ENCODE data around the gene NPTN.
"Not testable (repeated sequence)": the region's sequence is repeated elsewhere in the genome, so short reads cannot be mapped to it uniquely, and the experiment has no call there.

The NPTN gene

DNA sequence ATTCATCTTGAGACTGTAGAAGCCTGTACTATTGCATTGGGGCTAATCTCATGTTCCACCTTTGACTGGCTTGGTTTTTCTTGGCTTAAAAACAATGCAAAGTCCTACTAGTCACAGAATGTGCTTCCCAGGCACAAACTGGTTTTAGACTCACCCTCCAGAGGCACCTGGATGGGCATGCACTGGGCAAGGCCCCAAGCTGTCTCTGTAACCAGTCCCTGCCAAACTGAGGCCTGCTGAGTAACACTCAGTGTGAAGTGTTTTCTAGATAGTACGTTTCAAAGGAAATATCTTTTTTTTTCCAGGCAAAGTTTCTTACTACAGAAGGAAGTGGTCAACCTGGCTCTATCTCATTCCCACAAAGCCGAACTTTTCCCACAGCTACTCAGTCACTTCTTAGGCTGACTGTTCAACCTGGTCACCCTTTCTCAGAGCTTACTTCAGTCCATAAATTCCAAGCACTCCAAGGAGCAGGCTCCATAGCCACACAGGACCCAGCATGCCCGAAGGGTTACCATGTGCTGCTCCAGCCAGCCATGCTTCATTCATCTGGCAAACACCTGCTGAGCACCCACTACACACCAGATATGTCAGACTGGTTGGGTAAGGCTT is 57.4 kb downstream of the NPTN start:
- H3K36me3 Mint-ChIP-seq: peaks cover 7% of the 10 kb centered on the region
- no peak overlapping the region for H3K4me3 Mint-ChIP-seq
- H3K9me3 Mint-ChIP-seq (ENCODE audit: low read depth): no peaks in the 10 kb centered on the region
- no peaks in the 10 kb centered on the region for H3K27me3 Mint-ChIP-seq
- H3K27ac Mint-ChIP-seq: no peak overlapping the region
- no peaks in the 10 kb centered on the region for H3K4me1 Mint-ChIP-seq (ENCODE audit: low read depth)

DNA sequence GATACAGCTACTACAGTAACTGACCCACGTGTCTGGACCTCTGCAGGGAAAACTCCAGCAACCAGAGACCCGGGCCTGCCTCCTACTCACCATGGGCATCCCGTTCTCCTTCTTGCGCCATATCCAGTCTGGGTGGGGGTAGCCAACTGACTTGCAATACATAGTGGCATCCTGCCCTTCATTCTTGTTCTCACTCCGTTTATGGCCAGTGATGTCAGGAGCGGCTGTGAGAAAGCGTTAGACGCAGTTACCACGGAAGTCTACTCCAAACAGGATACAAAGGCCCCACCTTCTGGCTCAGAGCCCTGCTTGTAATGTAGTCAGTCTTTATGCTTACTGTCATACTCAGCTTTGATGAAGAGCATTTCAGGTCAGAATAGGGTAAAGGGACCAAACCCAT is 59.6 kb downstream of the NPTN start:
- H3K4me3 Mint-ChIP-seq: no peak overlapping the region
- H3K27me3 Mint-ChIP-seq: no peaks in the 10 kb centered on the region
- no peaks in the 10 kb centered on the region for H3K9me3 Mint-ChIP-seq (ENCODE audit: low read depth)
- H3K4me1 Mint-ChIP-seq (ENCODE audit: low read depth): no peaks in the 10 kb centered on the region
- no peak overlapping the region for H3K27ac Mint-ChIP-seq
- H3K36me3 Mint-ChIP-seq: peaks cover 12% of the 10 kb centered on the region

DNA sequence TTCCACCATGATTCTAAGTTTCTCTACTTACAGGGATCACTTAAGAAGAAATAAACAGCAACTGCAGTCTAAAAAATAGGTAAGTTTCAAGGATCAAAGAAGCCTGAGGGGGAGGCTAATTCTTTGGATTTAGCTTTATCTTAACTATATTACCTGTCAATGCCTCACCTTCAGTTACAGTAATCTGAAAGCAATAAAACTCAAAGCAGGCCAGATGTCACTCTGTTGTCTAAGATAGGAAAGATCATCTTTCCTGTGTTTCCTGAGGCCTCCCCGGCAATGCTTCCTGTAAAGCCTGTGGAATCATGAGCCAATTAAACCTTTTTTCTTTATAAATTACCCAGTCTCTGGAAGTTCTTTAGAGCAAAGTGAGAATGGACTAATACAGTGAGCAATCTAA is 60.2 kb downstream of the NPTN start:
- no peaks in the 10 kb centered on the region for H3K9me3 Mint-ChIP-seq (ENCODE audit: low read depth)
- H3K36me3 Mint-ChIP-seq: peaks cover 12% of the 10 kb centered on the region
- no peak overlapping the region for H3K4me3 Mint-ChIP-seq
- no peak overlapping the region for H3K27ac Mint-ChIP-seq
- no peaks in the 10 kb centered on the region for H3K27me3 Mint-ChIP-seq
- H3K4me1 Mint-ChIP-seq (ENCODE audit: low read depth): no peaks in the 10 kb centered on the region

DNA sequence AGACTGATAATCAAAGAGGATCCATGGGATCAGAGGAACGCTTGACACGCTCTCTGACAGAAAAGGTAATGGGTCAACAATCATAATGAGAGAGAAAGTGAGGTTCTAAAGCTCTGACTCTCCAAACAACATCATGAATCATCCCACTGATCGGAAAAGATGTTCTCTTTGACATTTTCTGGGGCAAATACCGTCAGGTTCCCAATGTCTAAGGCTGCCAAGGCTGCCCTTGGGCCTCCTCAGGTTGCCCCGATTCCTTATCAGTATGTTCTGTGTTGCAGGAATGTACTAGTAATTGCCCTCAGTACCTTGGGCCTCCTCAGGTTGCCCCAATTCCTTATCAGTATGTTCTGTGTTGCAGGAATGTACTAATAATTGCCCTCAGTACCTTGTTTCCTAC is 60.9 kb downstream of the NPTN start:
- H3K4me3 Mint-ChIP-seq: no peak overlapping the region
- no peak overlapping the region for H3K27ac Mint-ChIP-seq
- peaks cover 12% of the 10 kb centered on the region for H3K36me3 Mint-ChIP-seq
- H3K4me1 Mint-ChIP-seq (ENCODE audit: low read depth): no peaks in the 10 kb centered on the region
- no peaks in the 10 kb centered on the region for H3K27me3 Mint-ChIP-seq
- H3K9me3 Mint-ChIP-seq (ENCODE audit: low read depth): no peaks in the 10 kb centered on the region

DNA sequence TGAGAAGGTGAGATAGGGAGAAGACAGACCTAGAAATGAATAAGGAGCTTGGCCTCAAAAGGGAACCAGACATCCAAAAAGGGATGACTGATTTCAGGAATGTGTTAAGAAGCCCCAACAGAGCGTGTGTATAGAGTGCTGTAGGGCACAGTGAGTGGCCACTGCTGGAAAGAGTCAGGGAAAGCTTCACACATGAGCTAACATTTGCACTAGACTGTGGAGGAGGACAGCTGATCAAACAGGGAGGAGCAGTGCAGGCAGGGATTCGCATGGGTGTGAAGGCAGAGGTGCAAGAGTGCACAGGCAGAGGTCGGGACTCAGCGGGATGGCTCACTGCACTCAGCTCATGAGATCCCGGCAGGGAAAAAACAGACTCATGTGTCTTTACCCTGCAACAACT is 61.8 kb downstream of the NPTN start:
- H3K9me3 Mint-ChIP-seq (ENCODE audit: low read depth): no peaks in the 10 kb centered on the region
- H3K27me3 Mint-ChIP-seq: no peaks in the 10 kb centered on the region
- H3K36me3 Mint-ChIP-seq: peaks cover 9% of the 10 kb centered on the region
- H3K4me3 Mint-ChIP-seq: no peak overlapping the region
- H3K4me1 Mint-ChIP-seq (ENCODE audit: low read depth): no peaks in the 10 kb centered on the region
- no peak overlapping the region for H3K27ac Mint-ChIP-seq

DNA sequence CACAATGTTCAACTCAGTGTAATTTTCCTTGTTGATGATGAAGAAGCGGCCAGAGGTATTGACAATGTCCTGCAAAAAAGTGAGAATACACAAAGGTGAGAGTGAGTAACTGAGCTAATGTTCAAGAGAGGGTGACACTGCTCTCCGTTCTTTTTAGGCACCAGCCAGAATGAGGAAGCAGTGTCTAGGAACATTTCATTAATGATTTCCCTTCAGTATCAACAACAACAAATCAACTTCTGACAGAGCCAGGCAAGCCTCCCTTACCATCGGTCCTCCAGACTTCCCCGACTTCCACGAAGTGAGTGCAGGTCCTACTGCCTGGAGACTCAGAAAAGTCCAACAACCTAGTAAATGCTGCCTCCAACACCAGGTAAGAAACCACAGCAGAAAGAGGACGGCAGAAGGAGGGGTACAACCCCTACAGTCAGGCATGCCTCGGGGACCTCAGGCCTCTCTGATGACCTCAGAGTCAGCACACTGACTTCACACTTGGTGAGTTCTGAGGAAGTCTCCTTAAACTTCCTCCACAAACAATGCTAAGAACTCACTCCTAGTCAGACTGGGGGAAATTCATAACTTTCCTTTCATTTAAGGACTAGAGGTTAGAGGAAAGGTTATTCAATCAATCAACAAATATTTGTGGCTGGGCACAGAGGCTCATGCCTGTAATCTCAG is 62.7 kb downstream of the NPTN start:
- Mint-ChIP-seq H3K9me3 (ENCODE audit: low read depth) (no peaks in the 10 kb centered on the region), H3K4me1 (ENCODE audit: low read depth) (no peaks in the 10 kb centered on the region), H3K4me3 (no peak overlapping the region), H3K27me3 (no peaks in the 10 kb centered on the region), H3K27ac (no peak overlapping the region), H3K36me3 (peaks cover 12% of the 10 kb centered on the region)

DNA sequence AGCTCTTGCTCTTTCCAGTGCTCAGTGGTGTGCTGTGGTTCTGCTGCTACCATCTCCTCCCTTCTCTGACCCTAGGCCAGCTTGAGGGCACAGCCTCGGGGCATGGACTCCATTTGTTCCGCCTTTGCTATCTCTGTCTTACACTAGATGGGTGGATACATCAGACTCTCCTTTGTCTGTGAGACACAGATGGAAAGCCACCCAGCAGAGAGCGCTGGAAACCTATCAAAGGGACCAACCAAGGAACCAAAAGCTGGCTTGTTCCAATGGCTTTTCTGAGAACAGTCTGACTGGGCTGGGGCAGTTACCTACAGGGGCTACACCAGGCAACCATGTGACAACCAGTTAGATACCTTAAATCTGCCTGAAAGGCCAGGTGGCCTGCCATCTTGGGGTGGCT is 63.8 kb downstream of the NPTN start:
- Mint-ChIP-seq H3K4me1 (ENCODE audit: low read depth) (no peaks in the 10 kb centered on the region), H3K9me3 (ENCODE audit: low read depth) (no peaks in the 10 kb centered on the region), H3K27ac (no peak overlapping the region), H3K27me3 (no peaks in the 10 kb centered on the region), H3K36me3 (peaks cover 15% of the 10 kb centered on the region), H3K4me3 (no peak overlapping the region)

DNA sequence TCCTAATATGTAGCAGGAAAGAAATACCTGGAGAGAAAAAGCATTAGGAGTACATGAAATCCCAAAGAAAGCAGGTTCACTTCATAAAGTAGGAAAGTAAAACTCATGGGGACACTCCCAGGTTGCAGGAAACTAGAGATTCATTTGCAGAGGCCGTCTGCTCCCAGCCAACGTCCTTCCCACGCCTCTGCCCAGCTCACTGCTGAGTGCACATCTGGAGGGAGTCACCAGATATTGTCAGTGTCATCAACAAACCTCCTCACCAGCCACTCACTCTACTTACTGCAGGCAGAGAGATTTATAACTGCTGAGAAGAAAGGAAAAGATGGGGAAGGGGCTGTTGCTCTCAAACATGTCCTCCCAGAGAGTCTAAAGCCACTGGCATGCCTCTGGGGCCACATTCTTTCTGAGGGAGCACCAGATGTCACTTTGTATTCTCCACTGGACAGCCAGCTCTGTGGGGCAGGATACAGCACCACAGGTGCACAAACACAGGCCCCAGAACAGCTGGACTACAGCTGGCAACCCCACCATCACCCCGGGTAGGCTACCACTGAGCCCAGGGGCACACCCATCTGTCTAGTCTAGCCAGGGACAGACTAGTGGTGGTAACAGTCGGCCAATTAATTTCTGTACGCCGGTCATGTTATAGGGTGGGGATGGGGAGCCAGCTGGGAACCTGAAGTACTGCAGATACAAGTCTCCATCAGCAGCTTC is 64.5 kb downstream of the NPTN start:
- H3K4me1 Mint-ChIP-seq (ENCODE audit: low read depth): peaks cover 2% of the 10 kb centered on the region
- peaks cover 17% of the 10 kb centered on the region for H3K36me3 Mint-ChIP-seq
- H3K27me3 Mint-ChIP-seq: no peaks in the 10 kb centered on the region
- H3K27ac Mint-ChIP-seq: no peak overlapping the region
- H3K9me3 Mint-ChIP-seq (ENCODE audit: low read depth): no peaks in the 10 kb centered on the region
- no peak overlapping the region for H3K4me3 Mint-ChIP-seq

DNA sequence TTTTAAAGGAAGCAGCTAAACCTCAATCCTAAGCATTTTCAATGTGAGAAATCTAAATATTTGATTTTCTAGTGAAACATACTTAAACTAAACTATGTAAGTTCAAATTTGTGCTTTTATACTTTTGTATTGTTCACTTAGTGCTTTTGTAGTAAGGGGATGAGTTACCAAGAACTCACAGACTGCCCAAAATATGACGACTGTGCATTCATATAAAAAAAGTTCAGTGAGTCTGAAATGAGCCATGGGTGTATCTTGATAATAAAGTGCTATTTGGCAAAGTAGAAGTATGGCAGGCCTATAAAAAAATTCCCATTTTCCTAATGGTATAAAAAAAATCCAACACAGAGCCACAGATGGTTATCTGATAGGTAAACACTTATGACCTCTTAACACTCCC is 66.2 kb downstream of the NPTN start:
- H3K27ac Mint-ChIP-seq: no peak overlapping the region
- no peak overlapping the region for H3K4me3 Mint-ChIP-seq
- H3K36me3 Mint-ChIP-seq: peaks cover 17% of the 10 kb centered on the region
- no peaks in the 10 kb centered on the region for H3K9me3 Mint-ChIP-seq (ENCODE audit: low read depth)
- H3K27me3 Mint-ChIP-seq: no peaks in the 10 kb centered on the region
- H3K4me1 Mint-ChIP-seq (ENCODE audit: low read depth): peaks cover 2% of the 10 kb centered on the region

DNA sequence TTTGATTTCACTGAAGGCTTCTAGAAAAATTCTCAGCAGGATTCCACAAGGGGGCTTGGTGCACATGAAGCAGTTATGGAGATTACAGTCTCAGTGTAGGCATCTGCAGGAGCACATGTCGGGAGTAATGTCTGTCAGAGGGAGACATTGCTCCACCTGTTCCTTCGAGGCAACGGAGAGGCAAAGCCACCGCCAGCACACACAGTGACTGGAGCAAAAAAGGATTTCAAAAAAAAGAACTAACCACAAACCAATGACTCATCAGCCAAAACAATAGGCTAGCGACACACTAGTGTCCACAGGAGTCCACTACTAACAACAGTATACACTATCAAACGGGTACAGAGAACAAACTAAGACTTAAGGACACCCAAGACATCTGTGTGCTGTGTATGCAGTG is 68.9 kb downstream of the NPTN start:
- peaks cover 2% of the 10 kb centered on the region for H3K4me1 Mint-ChIP-seq (ENCODE audit: low read depth)
- H3K27me3 Mint-ChIP-seq: no peaks in the 10 kb centered on the region
- H3K4me3 Mint-ChIP-seq: no peak overlapping the region
- H3K27ac Mint-ChIP-seq: no peak overlapping the region
- H3K9me3 Mint-ChIP-seq (ENCODE audit: low read depth): no peaks in the 10 kb centered on the region
- H3K36me3 Mint-ChIP-seq: peaks cover 12% of the 10 kb centered on the region

DNA sequence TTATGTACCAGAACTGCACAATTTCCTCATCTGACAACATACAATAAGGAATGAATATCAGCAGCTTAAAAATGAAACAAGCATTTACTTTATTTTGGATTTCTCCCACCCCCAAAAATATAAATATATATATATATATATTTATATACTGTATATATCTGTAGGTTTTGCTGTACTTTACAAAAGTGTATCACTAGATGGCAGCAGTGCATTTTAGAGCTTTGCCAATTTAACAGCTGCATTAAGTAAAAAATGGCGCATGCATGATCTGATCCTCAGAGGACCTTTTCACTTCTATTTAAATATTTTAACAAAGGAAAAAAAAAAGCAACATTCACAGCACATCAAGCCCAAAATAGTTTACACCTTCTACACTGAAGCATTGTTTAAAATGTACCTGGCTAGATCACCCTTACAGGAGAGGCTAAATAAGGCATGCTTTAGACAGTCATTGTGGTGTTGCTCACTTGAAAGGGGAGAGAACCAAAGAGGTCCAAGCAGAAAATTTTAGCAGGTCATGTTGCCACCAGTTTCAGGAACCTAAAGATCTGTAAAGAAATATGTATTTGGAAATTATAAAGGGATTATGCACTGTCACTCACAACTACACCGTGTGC is 72.6 kb downstream of the NPTN start:
- no peak overlapping the region for H3K27ac Mint-ChIP-seq
- no peaks in the 10 kb centered on the region for H3K27me3 Mint-ChIP-seq
- H3K4me1 Mint-ChIP-seq (ENCODE audit: low read depth): peaks cover 2% of the 10 kb centered on the region
- H3K4me3 Mint-ChIP-seq: no peak overlapping the region
- H3K36me3 Mint-ChIP-seq: peaks cover 12% of the 10 kb centered on the region
- no peaks in the 10 kb centered on the region for H3K9me3 Mint-ChIP-seq (ENCODE audit: low read depth)

DNA sequence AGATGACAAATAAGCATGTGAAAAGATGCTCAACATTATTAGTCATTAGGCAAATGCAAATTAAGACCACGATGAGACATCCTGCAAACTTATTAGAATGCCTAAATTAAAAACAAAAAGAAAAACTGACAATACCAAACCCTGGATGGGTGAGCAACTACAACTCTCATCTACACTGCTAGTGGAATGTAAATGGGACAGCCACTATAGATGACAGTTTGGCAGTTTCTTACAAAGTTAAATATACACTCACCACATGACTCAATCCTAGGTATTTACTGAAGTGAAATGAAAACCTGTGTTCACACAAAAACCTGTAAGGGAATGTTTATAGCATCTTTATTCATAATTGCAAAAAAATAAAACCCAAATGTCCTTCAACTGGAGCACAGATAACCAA is 74.7 kb downstream of the NPTN start:
- H3K4me1 Mint-ChIP-seq (ENCODE audit: low read depth): no peaks in the 10 kb centered on the region
- H3K36me3 Mint-ChIP-seq: peaks cover 7% of the 10 kb centered on the region
- no peaks in the 10 kb centered on the region for H3K9me3 Mint-ChIP-seq (ENCODE audit: low read depth)
- no peak overlapping the region for H3K27ac Mint-ChIP-seq
- H3K27me3 Mint-ChIP-seq: no peaks in the 10 kb centered on the region
- H3K4me3 Mint-ChIP-seq: no peak overlapping the region

DNA sequence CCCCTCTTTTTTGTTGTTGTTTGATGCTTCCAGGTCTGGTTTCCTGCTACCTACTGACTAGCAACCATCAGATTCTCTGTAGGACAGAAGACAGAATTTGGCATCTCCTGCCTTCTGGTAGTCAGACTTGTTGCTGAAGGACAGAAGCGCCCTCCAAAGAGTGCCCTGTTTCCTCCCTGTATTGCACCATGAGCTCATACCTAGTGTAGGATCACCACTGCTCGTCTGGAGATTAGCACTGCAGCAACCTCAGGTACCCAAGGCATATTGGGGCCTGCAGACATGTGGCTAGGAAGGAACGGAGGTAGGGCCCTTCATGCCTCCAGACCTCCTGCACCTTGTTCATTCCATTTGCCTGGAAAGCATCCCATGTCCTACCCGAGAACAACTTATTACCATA is 78.1 kb downstream of the NPTN start:
- Mint-ChIP-seq H3K4me1 (ENCODE audit: low read depth) (no peaks in the 10 kb centered on the region), H3K27ac (no peak overlapping the region), H3K4me3 (no peak overlapping the region), H3K27me3 (no peaks in the 10 kb centered on the region), H3K36me3 (peaks cover 3% of the 10 kb centered on the region), H3K9me3 (ENCODE audit: low read depth) (no peaks in the 10 kb centered on the region)

DNA sequence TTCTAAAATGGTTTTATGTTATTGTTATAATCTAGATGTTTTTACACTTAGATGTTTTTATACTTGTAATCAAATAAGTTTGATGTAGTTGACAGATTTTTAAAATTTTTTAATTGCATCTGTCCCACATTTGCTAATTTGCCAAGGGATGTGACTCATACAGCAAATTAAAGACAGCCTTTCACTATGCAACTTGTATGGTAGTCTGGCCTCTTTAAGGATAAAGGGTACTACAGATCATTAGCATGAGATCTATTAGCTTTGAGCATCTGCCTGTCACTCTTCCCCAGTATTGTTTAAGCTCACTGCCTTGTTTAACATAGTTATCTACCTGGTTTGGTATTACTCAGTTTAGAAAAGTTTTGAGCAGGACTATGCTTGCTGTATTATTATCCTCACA is 83.0 kb downstream of the NPTN start:
- Mint-ChIP-seq H3K27me3 (no peaks in the 10 kb centered on the region), H3K4me3 (no peak overlapping the region), H3K27ac (no peak overlapping the region), H3K4me1 (ENCODE audit: low read depth) (no peaks in the 10 kb centered on the region), H3K9me3 (ENCODE audit: low read depth) (no peaks in the 10 kb centered on the region), H3K36me3 (peaks cover 3% of the 10 kb centered on the region)

DNA sequence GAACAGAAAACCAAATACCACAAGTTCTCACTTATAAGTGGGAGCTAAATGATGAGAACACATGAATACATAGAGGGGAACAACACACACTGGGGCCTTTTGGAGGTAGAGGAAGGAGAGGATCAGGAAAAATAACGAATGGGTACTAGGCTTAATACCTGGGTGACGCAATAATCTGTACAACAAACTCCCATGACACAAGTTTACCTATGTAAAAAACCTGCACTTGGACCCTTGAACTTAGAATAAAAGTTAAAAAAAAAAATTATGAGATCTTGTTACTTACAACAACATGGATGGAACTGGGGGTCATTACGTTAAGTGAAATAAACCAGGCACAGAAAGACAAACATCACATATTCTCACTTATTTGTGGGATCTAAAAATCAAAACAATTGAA is 84.3 kb downstream of the NPTN start:
- not testable (repeated sequence) for H3K4me1 Mint-ChIP-seq (ENCODE audit: low read depth); H3K27me3 Mint-ChIP-seq; H3K4me3 Mint-ChIP-seq; H3K36me3 Mint-ChIP-seq; H3K27ac Mint-ChIP-seq; H3K9me3 Mint-ChIP-seq (ENCODE audit: low read depth)
